K562 (cell line): ENCODE data around the gene CLASP2.
"Not testable (repeated sequence)": the region's sequence is repeated elsewhere in the genome, so short reads cannot be mapped to it uniquely, and the experiment has no call there.

Source experiments
- CHD4 ChIP-seq: fragments of 200-600 bp; sonication (generic); IDR thresholded peaks from 3 replicates; pipeline ENCODE4 v1.6.1; 2012; ENCODE audit warnings: low read depth, mild to moderate bottlenecking, mixed read lengths, low read length, inconsistent platforms; ENCODE audit not compliant: insufficient read depth, insufficient replicate concordance, poor library complexity, severe bottlenecking
- DACH1 ChIP-seq: fragments of 450-650 bp; IDR thresholded peaks from 2 replicates; pipeline ENCODE4 v1.6.1; 2018; ENCODE audit not compliant: partially characterized antibody
- MAZ ChIP-seq, 2 experiments: fragments of 450-650 bp in 1 of 2; sonication (generic) in 1 of 2; formaldehyde crosslinking; IDR thresholded peaks in 1 of 2; conservative IDR thresholded peaks in 1 of 2; 2 replicates each; pipeline versions ENCODE4 v1.4.0 to v1.5.0; 2020; ENCODE audit warnings: mild to moderate bottlenecking in 1 of 2, missing genetic modification reagents in 1 of 2
- POLR2A ChIP-seq: fragments of 450-650 bp; conservative IDR thresholded peaks from 2 replicates; pipeline ENCODE4 v1.6.1; 2016
- TCF3 ChIP-seq: sonication (generic); formaldehyde crosslinking; IDR thresholded peaks from 2 replicates; pipeline ENCODE4 v1.4.0; 2020; ENCODE audit warnings: mild to moderate bottlenecking, missing genetic modification reagents
- ZSCAN29 ChIP-seq: fragments of 450-650 bp; IDR thresholded peaks from 2 replicates; pipeline ENCODE4 v1.6.1; 2017
- TF ChIP-seq, protein P1 (sequence below), 2 experiments: fragments of 450-650 bp in 1 of 2; sonication (generic) in 1 of 2; formaldehyde crosslinking in 1 of 2; IDR thresholded peaks in 1 of 2; conservative IDR thresholded peaks in 1 of 2; 2 replicates each; pipeline versions ENCODE4 v1.6.1 to v1.8.1; 2016 to 2023; ENCODE audit warnings: mild to moderate bottlenecking in 2 of 2, moderate library complexity in 2 of 2, inconsistent platforms in 1 of 2, missing genetic modification reagents in 1 of 2
- TF ChIP-seq, protein P2 (sequence below), 3 experiments: IDR thresholded peaks in 2 of 3; conservative IDR thresholded peaks in 1 of 3; 2 replicates each; pipeline ENCODE4 v1.5.1; 2011 to 2012; ENCODE audit warnings: low read length in 3 of 3, mild to moderate bottlenecking in 3 of 3, control low read depth in 2 of 3, improper control_type of control experiment in 1 of 3, inconsistent platforms in 1 of 3, low read depth in 1 of 3, mixed read lengths in 1 of 3, moderate library complexity in 1 of 3; ENCODE audit not compliant: insufficient read depth in 2 of 3

DNA sequence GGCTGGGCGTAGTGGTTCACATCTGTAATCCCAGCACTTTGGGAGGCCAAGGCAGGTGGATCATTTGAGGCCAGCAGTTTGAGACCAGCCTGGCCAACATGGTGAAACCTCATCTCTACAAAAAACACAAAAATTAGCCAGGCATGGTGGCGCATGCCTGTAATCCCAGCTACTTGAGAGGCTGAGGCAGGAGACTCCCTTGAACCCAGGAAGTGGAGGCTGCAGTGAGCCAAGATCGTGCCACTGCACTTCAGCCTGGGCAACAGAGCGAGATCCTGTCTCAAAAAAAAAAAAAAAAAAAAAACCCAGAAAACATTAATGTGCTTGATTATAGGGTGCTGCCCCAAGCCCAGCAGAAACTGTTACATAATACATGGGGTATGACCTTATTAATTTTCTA is 67.0 kb downstream of the CLASP2 start:
- TF ChIP-seq TCF3 (CRISPR knock-in tag); MAZ (CRISPR knock-in tag; conservative IDR thresholded peaks at IDR 0.05 in 1 of 2, IDR thresholded peaks at IDR 0.05 in 1 of 2); POLR2A; ZSCAN29; CHD4; DACH1: not testable (repeated sequence)
- TF ChIP-seq, protein P1, sequence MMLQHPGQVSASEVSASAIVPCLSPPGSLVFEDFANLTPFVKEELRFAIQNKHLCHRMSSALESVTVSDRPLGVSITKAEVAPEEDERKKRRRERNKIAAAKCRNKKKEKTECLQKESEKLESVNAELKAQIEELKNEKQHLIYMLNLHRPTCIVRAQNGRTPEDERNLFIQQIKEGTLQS (IDR thresholded peaks at IDR 0.05) = not testable (repeated sequence)
- TF ChIP-seq, protein P1 (CRISPR knock-in tag; conservative IDR thresholded peaks at IDR 0.05) = not testable (repeated sequence)
- TF ChIP-seq, protein P2, sequence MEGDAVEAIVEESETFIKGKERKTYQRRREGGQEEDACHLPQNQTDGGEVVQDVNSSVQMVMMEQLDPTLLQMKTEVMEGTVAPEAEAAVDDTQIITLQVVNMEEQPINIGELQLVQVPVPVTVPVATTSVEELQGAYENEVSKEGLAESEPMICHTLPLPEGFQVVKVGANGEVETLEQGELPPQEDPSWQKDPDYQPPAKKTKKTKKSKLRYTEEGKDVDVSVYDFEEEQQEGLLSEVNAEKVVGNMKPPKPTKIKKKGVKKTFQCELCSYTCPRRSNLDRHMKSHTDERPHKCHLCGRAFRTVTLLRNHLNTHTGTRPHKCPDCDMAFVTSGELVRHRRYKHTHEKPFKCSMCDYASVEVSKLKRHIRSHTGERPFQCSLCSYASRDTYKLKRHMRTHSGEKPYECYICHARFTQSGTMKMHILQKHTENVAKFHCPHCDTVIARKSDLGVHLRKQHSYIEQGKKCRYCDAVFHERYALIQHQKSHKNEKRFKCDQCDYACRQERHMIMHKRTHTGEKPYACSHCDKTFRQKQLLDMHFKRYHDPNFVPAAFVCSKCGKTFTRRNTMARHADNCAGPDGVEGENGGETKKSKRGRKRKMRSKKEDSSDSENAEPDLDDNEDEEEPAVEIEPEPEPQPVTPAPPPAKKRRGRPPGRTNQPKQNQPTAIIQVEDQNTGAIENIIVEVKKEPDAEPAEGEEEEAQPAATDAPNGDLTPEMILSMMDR (IDR thresholded peaks at IDR 0.05 in 2 of 3, conservative IDR thresholded peaks at IDR 0.05 in 1 of 3; ENCODE audit: insufficient read depth in 2 of 3, low read depth in 1 of 3, low read length in 3 of 3) = not testable (repeated sequence)
